DND-41 (cell line): ENCODE measurements around the gene AKAP6.

Experiments used
- ATAC-seq: fragments of 200-7000 bp; cut with Tn5 transposase; 3 replicates; pipeline ENCODE4 v1.9.1; 2021; ENCODE audit warnings: low read depth; ENCODE audit not compliant: insufficient read depth
- DNase-seq: peaks from one replicate; pipeline ENCODE4 v3.0.0-alpha.2; 2020
- H2AFZ ChIP-seq: 2 replicates; pipeline ENCODE4 v1.6.0; 2012; ENCODE audit warnings: low read depth, low read length
- H3K27ac ChIP-seq: 2 replicates; pipeline ENCODE4 v1.5.1; 2012; ENCODE audit warnings: low read length, inconsistent platforms
- H3K27me3 ChIP-seq: fragments of 200-600 bp; sonication (generic); 2 replicates; pipeline ENCODE4 v1.6.0; 2012; ENCODE audit warnings: low read length, mild to moderate bottlenecking, inconsistent platforms; ENCODE audit not compliant: insufficient read depth, poor library complexity
- H3K36me3 ChIP-seq: 2 replicates; pipeline ENCODE4 v1.5.1; 2012; ENCODE audit warnings: low read length, inconsistent platforms; ENCODE audit not compliant: insufficient read depth
- H3K4me1 ChIP-seq: 2 replicates; pipeline ENCODE4 v1.5.1; 2012; ENCODE audit warnings: mild to moderate bottlenecking, low read length; ENCODE audit not compliant: insufficient read depth
- H3K4me2 ChIP-seq: 2 replicates; pipeline ENCODE4 v1.6.0; 2012; ENCODE audit warnings: mild to moderate bottlenecking, moderate library complexity, low read length, inconsistent platforms; ENCODE audit not compliant: insufficient read depth
- H3K4me3 ChIP-seq, 2 experiments: fragments of 200-600 bp in 1 of 2; shearing (Covaris generic) in 1 of 2; 2 replicates each; pipeline ENCODE4 v1.5.1; 2012 to 2016; ENCODE audit warnings: inconsistent platforms in 2 of 2, low read length in 2 of 2, mild to moderate bottlenecking in 2 of 2, low read depth in 1 of 2, moderate library complexity in 1 of 2
- H3K79me2 ChIP-seq: 2 replicates; pipeline ENCODE4 v1.6.0; 2012; ENCODE audit warnings: low read length, inconsistent platforms; ENCODE audit not compliant: insufficient read depth
- H3K9ac ChIP-seq: 2 replicates; pipeline ENCODE4 v1.6.0; 2012; ENCODE audit warnings: low read depth, mild to moderate bottlenecking, inconsistent platforms, low read length, moderate library complexity
- H3K9me3 ChIP-seq: 2 replicates; pipeline ENCODE4 v1.5.1; 2012; ENCODE audit warnings: low read length, moderate library complexity, mild to moderate bottlenecking, inconsistent platforms; ENCODE audit not compliant: insufficient read depth, severe bottlenecking
- H4K20me1 ChIP-seq: 2 replicates; pipeline ENCODE4 v1.6.0; 2012; ENCODE audit warnings: low read length; ENCODE audit not compliant: insufficient read depth
- CTCF ChIP-seq: IDR thresholded peaks from 2 replicates; pipeline ENCODE4 v1.5.1; 2012; ENCODE audit warnings: borderline replicate concordance, low read length, moderate library complexity, mild to moderate bottlenecking; ENCODE audit not compliant: poor library complexity, severe bottlenecking; ENCODE audit errors: extremely low read depth
- EZH2 ChIP-seq: IDR thresholded peaks from 3 replicates; pipeline ENCODE4 v1.6.1; 2012; ENCODE audit warnings: borderline replicate concordance, low read depth, mild to moderate bottlenecking, moderate library complexity, low read length, inconsistent platforms; ENCODE audit not compliant: severe bottlenecking

Gene AKAP6

DNA sequence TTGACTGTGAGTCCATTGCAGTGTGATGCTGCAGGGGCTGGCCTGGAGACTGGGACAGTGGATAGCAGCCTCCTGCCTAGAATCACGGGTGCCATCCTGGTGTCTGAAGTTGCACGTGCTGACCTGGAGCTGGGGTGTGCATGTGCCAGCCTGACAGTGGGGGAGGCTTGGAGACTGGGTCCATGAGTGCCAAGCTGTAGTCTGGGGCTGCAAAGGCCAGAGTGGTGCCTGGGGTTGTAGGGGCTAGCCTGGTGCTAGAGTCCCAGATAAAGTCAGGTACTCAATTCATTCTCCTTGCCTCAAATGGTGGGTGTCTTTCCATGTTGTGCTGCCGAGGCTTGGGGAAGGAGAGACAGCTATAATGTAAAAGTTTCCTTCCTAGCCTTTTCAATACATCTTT is 427.7 kb downstream of the AKAP6 start:
- TF ChIP-seq EZH2 = no peak
- no peak for TF ChIP-seq CTCF
- Histone ChIP-seq H3K9me3 (peaks cover 3% of the 10 kb centered on the region), H3K27me3 (no peaks in the 10 kb centered on the region), H3K4me1 (no peaks in the 10 kb centered on the region), H3K79me2 (no peaks in the 10 kb centered on the region), H3K4me2 (no peak overlapping the region), H4K20me1 (no peaks in the 10 kb centered on the region), H3K27ac (no peak overlapping the region), H3K36me3 (no peaks in the 10 kb centered on the region), H3K9ac (no peak overlapping the region), H3K4me3 (no peak overlapping the region), H2AFZ (no peak overlapping the region)
- no peak for ATAC-seq
- DNase-seq = no peak

GRCh38 chr14:32757568-32757967 is 428.5 kb downstream of the AKAP6 start:
- H3K4me3 ChIP-seq = no peak overlapping the region
- H2AFZ ChIP-seq = no peak overlapping the region
- no peak overlapping the region for H3K27ac ChIP-seq
- DNase-seq (no peak), ATAC-seq (no peak)
- no peaks in the 10 kb centered on the region for H3K4me1 ChIP-seq
- no peaks in the 10 kb centered on the region for H3K79me2 ChIP-seq
- H3K9me3 ChIP-seq = peaks cover 3% of the 10 kb centered on the region
- no peaks in the 10 kb centered on the region for H4K20me1 ChIP-seq
- H3K27me3 ChIP-seq = no peaks in the 10 kb centered on the region
- TF ChIP-seq EZH2 = no peak
- no peak for TF ChIP-seq CTCF
- H3K9ac ChIP-seq = no peak overlapping the region
- no peak overlapping the region for H3K4me2 ChIP-seq
- H3K36me3 ChIP-seq = no peaks in the 10 kb centered on the region

DNA sequence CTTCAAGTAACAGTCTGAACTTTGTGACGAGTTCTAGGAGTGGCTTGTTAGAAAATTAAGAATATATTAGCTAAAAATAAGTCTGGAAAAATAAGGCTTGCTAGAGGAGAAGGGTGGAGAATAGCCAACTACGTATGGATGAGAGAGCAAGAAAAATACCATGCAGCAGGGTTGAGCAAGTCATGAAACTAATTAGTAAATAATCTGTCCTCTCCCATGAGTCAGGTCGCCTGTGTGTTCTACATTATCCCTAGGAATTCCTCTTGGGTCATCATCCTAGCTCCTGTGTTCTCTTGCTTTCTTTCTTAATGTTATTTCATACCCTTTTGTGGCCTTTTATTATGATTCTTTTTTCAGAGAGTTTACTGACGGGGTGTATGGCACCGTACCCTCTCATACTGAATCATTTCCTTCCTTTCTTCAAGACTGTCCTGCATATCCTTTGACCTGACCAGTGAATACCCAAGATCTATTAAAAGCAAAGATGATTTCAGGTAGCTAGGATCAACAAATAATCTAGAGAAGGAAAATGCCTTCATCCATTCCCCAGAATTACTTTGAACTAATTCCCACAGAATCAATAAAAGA is 432.4 kb downstream of the AKAP6 start:
- TF ChIP-seq EZH2 = no peak
- DNase-seq (no peak), ATAC-seq (no peak)
- Histone ChIP-seq H3K4me2 (no peak overlapping the region), H4K20me1 (no peaks in the 10 kb centered on the region), H3K9ac (no peak overlapping the region), H3K27me3 (no peaks in the 10 kb centered on the region), H3K4me3 (no peak overlapping the region), H2AFZ (no peak overlapping the region), H3K9me3 (peaks cover 1% of the 10 kb centered on the region), H3K36me3 (no peaks in the 10 kb centered on the region), H3K79me2 (no peaks in the 10 kb centered on the region), H3K27ac (no peak overlapping the region), H3K4me1 (no peaks in the 10 kb centered on the region)

DNA sequence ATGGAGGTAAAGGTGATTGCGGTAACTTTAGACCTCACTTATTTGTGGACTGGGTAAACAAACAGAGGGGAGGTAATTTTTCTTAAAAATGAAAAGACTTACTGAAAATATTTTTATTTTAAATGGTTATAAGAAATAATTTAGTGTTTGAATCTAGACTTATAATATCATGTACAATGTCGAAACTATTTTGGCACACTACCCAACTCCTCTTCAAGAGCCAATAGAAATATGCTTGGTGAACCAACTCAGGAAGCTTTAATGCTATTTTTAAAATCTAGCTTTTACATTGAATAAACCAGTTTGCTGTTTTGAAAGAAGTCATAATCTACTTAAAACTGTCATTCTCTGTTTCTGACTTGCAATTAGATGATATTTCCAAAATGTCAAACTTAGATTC is 433.8 kb downstream of the AKAP6 start:
- Histone ChIP-seq H3K9ac (no peak overlapping the region), H3K4me1 (no peaks in the 10 kb centered on the region), H3K4me3 (no peak overlapping the region), H3K9me3 (no peaks in the 10 kb centered on the region), H3K79me2 (no peaks in the 10 kb centered on the region), H2AFZ (no peak overlapping the region), H4K20me1 (no peaks in the 10 kb centered on the region), H3K36me3 (no peaks in the 10 kb centered on the region), H3K27me3 (no peaks in the 10 kb centered on the region), H3K27ac (no peak overlapping the region), H3K4me2 (no peak overlapping the region)
- no peak for ATAC-seq
- no peak for TF ChIP-seq EZH2
- TF ChIP-seq CTCF = no peak
- DNase-seq = no peak
